Measurements from ENCODE around the gene RAB22A.
A peak's percentile ranks its signal among the peaks of the same experiment; 100 is the strongest.
"Not testable (repeated sequence)": the region's sequence is repeated elsewhere in the genome, so short reads cannot be mapped to it uniquely, and the experiment has no call there.

Gene RAB22A

GRCh38 chr20:58352468-58352867, 43.0 kb downstream of the RAB22A start:
- peaks cover 3% of the 10 kb centered on the region for H3K4me1 Mint-ChIP-seq (ENCODE audit: low read depth)

GRCh38 chr20:58359441-58359840, 49.9 kb downstream of the RAB22A start:
- H3K36me3 Mint-ChIP-seq (ENCODE audit: low read depth), result peaks cover 63% of the 10 kb centered on the region
- peaks cover 13% of the 10 kb centered on the region for H3K4me1 Mint-ChIP-seq (ENCODE audit: low read depth)
- no peaks in the 10 kb centered on the region for H3K9me3 Mint-ChIP-seq
- no peak overlapping the region for H3K4me3 Mint-ChIP-seq
- no peaks in the 10 kb centered on the region for H3K27me3 Mint-ChIP-seq
- peak overlapping the region; percentile 3 for H3K27ac Mint-ChIP-seq

More at GRCh38 chr20:58352468-58352867, 43.0 kb downstream of the RAB22A start:
- H3K36me3 Mint-ChIP-seq (ENCODE audit: low read depth), result peaks cover 39% of the 10 kb centered on the region
- H3K27me3 Mint-ChIP-seq, result no peaks in the 10 kb centered on the region
- H3K4me3 Mint-ChIP-seq, result no peak overlapping the region
- H3K27ac Mint-ChIP-seq, result peak overlapping the region; percentile 41
- H3K9me3 Mint-ChIP-seq, result no peaks in the 10 kb centered on the region

- Mint-ChIP-seq H3K9me3 (no peaks in the 10 kb centered on the region), H3K27me3 (no peaks in the 10 kb centered on the region), H3K27ac (no peak overlapping the region), H3K4me3 (no peak overlapping the region), H3K36me3 (ENCODE audit: low read depth) (peaks cover 66% of the 10 kb centered on the region), H3K4me1 (ENCODE audit: low read depth) (peaks cover 15% of the 10 kb centered on the region)
These were observed 51.4 kb downstream of the RAB22A start for GRCh38 chr20:58360936-58361335.

DNA sequence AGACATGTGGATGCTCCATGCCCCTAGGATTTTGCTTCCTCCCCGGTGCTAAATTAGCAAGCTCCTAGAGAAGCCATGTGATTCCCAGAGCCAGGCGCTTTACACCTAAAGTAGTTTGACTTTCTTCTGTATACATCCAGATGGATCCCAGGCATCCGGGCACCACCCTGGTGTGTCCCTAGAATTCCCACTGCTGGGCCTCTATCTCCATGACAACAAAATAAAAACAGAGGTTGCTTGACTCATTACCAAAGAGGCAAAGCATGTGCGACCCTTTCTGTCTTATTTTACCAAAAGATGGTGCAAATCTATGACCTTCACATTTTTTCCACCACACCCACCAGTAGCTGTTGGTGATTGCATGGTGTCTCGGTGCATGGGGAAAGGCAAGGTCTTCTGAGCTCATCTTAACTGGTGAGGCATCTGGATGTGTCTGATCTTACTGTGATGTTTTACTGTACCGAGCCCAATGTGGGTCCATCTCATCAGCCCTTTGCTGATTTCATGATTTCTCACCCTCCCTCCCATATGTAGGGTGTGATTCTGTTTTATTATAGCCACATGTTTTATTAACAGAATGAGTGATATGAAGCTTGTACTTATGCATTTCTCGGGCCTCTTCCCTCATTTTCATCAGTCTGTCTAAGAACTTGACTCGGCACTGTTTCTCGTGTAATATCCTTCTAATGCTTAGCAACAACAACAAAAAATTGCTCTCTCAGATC, 52.1 kb downstream of the RAB22A start:
- H3K27ac Mint-ChIP-seq, result peak overlapping the region; percentile 80
- H3K36me3 Mint-ChIP-seq (ENCODE audit: low read depth), result peaks cover 68% of the 10 kb centered on the region
- H3K9me3 Mint-ChIP-seq, result no peaks in the 10 kb centered on the region
- H3K4me1 Mint-ChIP-seq (ENCODE audit: low read depth), result peaks cover 23% of the 10 kb centered on the region
- H3K4me3 Mint-ChIP-seq, result no peak overlapping the region
- H3K27me3 Mint-ChIP-seq, result no peaks in the 10 kb centered on the region

DNA sequence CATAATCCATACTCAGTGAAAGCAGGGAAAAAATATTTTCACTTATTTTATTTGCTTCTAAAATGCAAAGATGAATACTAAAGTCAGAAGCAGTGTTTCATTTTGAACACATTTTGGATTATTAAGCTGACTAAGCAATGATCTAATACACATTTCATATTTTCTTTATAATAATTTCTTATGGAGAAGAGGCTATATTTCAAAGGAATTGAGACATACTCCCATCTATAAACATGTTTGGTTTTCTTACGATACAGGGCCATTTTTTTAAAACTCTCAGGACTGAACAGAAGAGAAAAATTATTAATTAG, 52.6 kb downstream of the RAB22A start:
- Mint-ChIP-seq H3K36me3 (ENCODE audit: low read depth) (peaks cover 63% of the 10 kb centered on the region), H3K27me3 (no peaks in the 10 kb centered on the region), H3K4me3 (no peak overlapping the region), H3K4me1 (ENCODE audit: low read depth) (peaks cover 25% of the 10 kb centered on the region), H3K9me3 (no peaks in the 10 kb centered on the region), H3K27ac (peak overlapping the region; percentile 80)

DNA sequence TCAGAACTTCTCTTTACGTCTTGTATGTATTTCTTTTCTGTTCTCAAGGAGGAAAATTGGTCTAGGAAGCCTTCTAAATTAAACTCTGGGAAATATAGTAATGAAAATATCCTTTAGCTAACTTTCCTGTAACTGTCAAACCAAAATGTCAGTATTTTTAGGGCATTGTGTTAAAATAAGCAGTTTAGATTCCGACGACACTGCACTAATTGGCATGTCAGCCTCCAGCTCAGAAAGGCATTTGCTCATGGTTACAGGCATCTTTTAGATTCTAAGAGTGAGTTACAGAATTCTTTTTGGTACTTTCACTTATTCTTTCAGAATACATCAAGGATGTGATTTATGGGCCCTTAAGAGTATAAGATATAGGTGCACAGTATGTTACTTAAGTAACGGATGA, 53.5 kb downstream of the RAB22A start:
- Mint-ChIP-seq H3K9me3 (no peaks in the 10 kb centered on the region), H3K36me3 (ENCODE audit: low read depth) (peaks cover 61% of the 10 kb centered on the region), H3K27ac (peak overlapping the region; percentile 6), H3K27me3 (no peaks in the 10 kb centered on the region), H3K4me1 (ENCODE audit: low read depth) (peaks cover 25% of the 10 kb centered on the region), H3K4me3 (no peak overlapping the region)

- Mint-ChIP-seq H3K27ac (no peak overlapping the region), H3K4me1 (ENCODE audit: low read depth) (peaks cover 14% of the 10 kb centered on the region), H3K36me3 (ENCODE audit: low read depth) (peaks cover 36% of the 10 kb centered on the region), H3K27me3 (no peaks in the 10 kb centered on the region), H3K4me3 (no peak overlapping the region), H3K9me3 (no peaks in the 10 kb centered on the region)
These were observed 57.4 kb downstream of the RAB22A start for GRCh38 chr20:58366866-58367265.

DNA sequence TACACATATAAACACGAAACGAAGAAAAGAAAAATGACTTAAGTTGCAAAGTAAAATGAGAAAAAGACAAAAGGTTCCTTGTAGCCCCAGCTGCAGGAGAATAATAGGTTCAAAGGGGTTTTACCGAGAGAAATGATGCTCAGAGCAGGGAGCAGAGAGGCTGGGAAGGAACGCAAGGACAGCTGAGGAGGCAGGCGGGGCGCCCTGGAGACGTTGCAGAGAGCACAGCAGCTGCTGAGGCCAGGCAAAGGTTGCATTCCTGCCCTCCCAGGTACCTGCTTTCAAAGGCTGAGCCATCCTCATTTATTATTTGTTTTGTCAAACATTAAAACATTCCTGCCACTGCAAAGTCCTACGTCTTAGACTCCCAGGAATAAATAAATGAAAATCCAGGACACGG, 63.3 kb downstream of the RAB22A start:
- H3K27me3 Mint-ChIP-seq, result peaks cover 13% of the 10 kb centered on the region
- no peaks in the 10 kb centered on the region for H3K36me3 Mint-ChIP-seq (ENCODE audit: low read depth)
- no peak overlapping the region for H3K27ac Mint-ChIP-seq
- no peak overlapping the region for H3K4me3 Mint-ChIP-seq
- no peaks in the 10 kb centered on the region for H3K9me3 Mint-ChIP-seq
- H3K4me1 Mint-ChIP-seq (ENCODE audit: low read depth), result no peaks in the 10 kb centered on the region

DNA sequence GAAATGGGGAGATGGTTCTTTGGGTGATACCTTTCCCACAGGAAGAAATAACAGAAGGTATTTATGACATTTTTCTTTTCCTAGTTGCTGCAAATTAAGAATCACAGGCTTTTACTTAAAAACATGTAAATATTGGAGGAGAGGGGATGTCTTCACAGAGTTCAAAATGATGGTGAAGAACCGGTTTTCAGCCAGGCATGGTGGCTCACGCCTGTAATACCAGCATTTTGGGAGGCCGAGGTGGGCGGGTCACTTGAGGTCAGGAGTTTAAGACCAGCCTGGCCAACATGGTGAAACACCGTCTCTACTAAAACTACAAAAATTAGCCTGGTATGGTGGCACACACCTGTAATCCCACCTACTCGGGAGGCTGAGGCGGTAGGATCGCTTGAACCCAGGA, 63.8 kb downstream of the RAB22A start:
- not testable (repeated sequence) for H3K9me3 Mint-ChIP-seq

GRCh38 chr20:58374027-58374850, 64.7 kb downstream of the RAB22A start:
- Mint-ChIP-seq H3K4me1 (ENCODE audit: low read depth) (no peaks in the 10 kb centered on the region), H3K27me3 (peaks cover 23% of the 10 kb centered on the region), H3K4me3 (no peak overlapping the region), H3K9me3 (no peaks in the 10 kb centered on the region), H3K27ac (no peak overlapping the region), H3K36me3 (ENCODE audit: low read depth) (no peaks in the 10 kb centered on the region)

More for the DNA sequence above, 63.8 kb downstream of the RAB22A start:
- not testable (repeated sequence) for H3K36me3 Mint-ChIP-seq (ENCODE audit: low read depth); H3K4me3 Mint-ChIP-seq; H3K27ac Mint-ChIP-seq; H3K4me1 Mint-ChIP-seq (ENCODE audit: low read depth)
- H3K27me3 Mint-ChIP-seq, result peaks cover 18% of the 10 kb centered on the region

DNA sequence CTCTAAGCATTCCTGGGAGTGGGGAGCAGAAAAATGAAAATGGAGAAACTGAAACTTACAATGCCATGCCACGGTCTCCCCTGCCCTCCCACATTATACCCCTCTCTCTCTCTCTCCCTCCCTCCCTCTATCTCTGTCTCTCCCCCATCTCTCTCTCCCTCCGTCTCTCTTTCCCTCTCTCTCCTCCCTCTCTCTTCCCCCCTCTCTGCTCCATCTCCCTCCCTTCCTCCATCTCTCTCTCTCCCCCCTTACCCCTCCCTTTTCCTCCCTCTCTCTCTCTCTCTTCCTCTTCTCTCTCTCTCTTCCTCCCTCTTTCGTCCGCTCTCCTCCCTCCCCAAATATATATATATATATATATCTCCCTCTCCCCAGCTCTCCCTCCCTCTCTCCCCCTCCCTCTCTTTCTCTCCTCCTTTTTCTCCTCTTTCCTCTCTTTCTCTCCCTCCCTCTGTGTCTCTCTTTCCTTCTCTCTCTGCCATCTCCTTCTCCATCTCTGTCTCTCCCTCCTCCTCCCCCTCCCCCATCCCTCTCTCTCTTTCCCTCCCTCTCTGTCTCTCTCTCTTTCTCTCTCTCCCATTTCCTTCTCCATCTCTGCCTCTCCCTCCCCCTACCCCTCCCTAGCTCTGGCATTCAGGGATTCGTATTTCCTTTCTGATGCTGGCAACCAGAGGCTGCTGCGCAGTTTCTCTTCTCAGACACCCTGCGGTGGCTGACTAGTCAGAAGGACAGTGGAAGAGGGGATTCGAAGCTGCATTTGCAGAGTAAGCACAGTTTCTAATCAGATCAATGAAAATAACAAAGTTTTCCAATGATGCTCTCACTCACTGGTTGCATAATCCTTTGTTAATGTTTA, 65.6 kb downstream of the RAB22A start:
- Mint-ChIP-seq H3K9me3 (no peaks in the 10 kb centered on the region), H3K4me3 (no peak overlapping the region), H3K27me3 (peaks cover 27% of the 10 kb centered on the region), H3K36me3 (ENCODE audit: low read depth) (no peaks in the 10 kb centered on the region), H3K4me1 (ENCODE audit: low read depth) (no peaks in the 10 kb centered on the region), H3K27ac (no peak overlapping the region)

DNA sequence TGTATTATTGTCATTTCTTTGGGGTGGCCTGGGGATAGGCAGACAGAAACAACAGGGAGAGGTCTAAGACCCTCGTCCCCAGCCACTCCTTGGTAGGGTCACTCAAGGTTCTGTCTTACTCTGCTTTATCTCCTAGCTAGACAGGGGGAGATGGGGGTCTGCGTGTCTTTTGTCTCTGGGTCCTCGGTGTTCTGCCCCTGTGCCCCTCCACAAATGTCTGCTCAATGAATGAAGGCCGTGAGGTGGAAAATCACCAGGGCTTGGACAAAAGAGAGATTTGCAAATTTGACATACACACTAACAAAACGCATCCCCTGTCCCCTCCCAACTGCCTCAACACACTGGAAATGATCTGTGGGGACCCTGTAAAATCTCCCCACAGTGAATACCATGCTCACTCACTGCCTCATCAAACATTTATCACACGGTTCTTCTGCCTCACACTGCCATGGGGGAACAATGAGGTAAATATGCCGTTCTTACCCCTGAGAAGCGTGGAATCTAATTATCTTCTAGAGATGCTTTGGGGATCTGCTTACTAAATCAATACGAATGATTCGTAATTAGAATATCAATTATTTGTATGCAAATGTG, 66.3 kb downstream of the RAB22A start:
- H3K4me3 Mint-ChIP-seq, result no peak overlapping the region
- H3K27me3 Mint-ChIP-seq, result peaks cover 31% of the 10 kb centered on the region
- no peaks in the 10 kb centered on the region for H3K4me1 Mint-ChIP-seq (ENCODE audit: low read depth)
- H3K27ac Mint-ChIP-seq, result no peak overlapping the region
- H3K36me3 Mint-ChIP-seq (ENCODE audit: low read depth), result no peaks in the 10 kb centered on the region
- H3K9me3 Mint-ChIP-seq, result peaks cover 2% of the 10 kb centered on the region

DNA sequence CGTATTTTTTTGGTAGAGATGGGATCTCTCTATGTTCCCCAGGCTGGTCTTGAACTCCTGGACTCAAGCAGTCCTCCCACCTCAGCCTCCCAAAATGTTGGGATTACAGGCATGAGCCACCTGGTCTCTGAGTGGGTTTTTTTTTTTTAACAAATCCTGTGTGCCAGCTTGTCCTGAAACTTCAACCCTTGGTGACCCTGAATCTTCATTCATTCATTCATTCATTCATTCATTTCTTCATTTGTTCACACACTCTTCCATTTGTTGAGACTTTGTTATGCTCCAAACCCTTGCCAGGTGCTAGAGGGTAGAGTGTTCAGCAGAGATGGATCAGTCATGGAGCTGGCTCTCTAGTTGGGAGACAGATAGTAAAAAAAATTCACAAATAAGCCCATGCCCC, 67.5 kb downstream of the RAB22A start:
- H3K27ac Mint-ChIP-seq, result no peak overlapping the region
- H3K4me3 Mint-ChIP-seq, result no peak overlapping the region
- H3K4me1 Mint-ChIP-seq (ENCODE audit: low read depth), result no peaks in the 10 kb centered on the region
- H3K9me3 Mint-ChIP-seq, result peaks cover 11% of the 10 kb centered on the region
- H3K27me3 Mint-ChIP-seq, result peaks cover 39% of the 10 kb centered on the region
- peaks cover 6% of the 10 kb centered on the region for H3K36me3 Mint-ChIP-seq (ENCODE audit: low read depth)

GRCh38 chr20:58377766-58378401, 68.4 kb downstream of the RAB22A start:
- Mint-ChIP-seq H3K27ac (no peak overlapping the region), H3K27me3 (peaks cover 43% of the 10 kb centered on the region), H3K4me1 (ENCODE audit: low read depth) (no peaks in the 10 kb centered on the region), H3K4me3 (no peak overlapping the region), H3K36me3 (ENCODE audit: low read depth) (peaks cover 6% of the 10 kb centered on the region), H3K9me3 (peaks cover 12% of the 10 kb centered on the region)
